HG03175 (cell line): ENCODE data around the gene CDH4.

Source experiments
- ATAC-seq: cut with Tn5 transposase; IDR thresholded peaks from one replicate; pipeline ENCODE4 v1.9.1; 2021; ENCODE audit warnings: mild to moderate bottlenecking, moderate library complexity; ENCODE audit not compliant: unreplicated experiment

The CDH4 gene

DNA sequence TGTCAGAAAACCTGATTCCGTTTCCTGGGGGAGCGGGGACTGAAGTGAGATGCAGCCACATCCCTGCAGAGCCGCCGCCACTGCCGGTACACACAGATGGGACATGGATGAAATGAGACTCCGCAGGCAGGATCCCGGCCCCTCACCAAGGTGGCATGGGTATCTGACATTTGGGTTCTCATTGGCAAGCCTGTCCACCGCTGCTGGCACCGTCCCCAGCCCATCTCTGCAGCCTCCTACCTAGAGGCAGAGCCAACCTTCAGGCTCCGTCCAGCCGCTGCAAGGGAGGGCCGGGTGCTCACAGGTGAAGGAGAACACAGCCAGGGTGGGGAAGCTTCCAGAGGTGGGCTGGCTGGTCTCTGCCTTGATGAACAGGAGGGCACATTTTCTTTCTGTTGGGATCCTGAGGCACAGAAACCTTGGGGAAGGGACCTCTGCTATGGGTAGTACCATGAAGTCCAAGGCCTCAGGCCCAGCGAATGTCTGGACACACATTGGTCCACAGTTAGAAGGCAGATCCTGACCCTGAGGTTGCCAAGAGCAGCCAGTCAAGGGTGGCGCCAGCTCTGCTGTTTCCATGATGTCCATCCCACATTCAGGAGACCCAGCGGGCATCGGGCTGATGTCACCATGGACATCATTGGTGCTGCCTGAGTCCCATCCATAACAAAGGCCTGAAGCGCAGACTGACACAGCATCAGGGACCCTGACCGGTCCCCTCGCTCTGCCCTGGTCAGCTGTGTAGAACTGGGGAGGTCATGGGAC is 636.2 kb downstream of the CDH4 start:
- ATAC-seq, result no peak

DNA sequence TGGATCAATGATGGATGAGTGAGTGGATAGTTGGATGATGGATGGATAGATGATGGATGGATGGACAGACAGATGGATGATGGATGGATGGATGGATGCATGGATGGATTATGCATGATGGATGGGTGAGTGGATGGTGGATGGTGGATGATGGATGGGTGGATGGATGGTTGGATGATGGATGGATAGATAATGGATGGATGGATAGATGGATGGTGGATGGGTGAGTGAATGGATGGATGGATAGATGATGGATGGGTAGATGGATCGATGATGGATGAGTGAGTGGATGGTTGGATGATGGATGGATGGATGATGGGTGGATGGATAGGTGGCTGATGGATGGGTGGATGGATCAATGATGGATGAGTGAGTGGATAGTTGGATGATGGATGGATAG is 637.6 kb downstream of the CDH4 start:
- ATAC-seq, result no peak

DNA sequence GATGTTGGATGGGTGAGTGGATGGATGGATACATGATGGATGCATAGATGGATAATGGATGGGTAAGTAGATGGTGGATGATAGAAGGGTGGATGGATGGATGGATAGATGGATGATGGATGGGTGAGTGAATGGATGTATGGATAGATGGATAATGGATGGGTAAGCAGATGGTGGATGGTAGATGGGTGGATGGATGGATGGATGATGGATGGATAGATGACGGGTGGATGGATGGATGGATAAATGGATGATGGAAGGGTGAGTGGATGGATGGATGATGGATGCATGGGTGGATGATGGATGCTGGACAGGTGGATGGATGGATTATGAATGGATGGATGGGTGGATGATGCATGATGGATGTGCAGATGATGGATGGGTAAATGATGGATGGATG is 638.1 kb downstream of the CDH4 start:
- ATAC-seq, result no peak

- no peak for ATAC-seq
These were observed 639.4 kb downstream of the CDH4 start for GRCh38 chr20:61891476-61891875.

GRCh38 chr20:61891916-61892649 is 640.0 kb downstream of the CDH4 start:
- no peak for ATAC-seq

DNA sequence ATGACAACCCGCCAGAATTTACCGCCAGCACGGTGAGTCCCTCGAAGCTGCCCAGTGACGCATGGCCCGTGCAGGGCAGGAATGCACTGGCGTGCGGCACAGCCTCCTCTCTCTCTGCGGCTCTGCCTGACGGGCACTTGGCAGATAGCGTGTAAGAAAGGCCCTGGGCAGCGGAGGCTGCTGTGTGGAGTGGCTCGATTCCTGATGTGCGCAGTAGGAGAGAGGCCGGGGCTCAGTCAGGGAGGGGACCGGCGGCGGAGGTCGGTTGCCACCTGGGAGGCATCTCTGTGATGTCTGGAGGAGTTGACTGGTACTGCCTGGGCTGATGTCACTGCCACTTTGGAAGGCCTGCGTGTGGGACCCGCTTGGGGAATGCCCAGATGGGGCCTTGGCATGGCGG is 643.0 kb downstream of the CDH4 start:
- no peak for ATAC-seq

DNA sequence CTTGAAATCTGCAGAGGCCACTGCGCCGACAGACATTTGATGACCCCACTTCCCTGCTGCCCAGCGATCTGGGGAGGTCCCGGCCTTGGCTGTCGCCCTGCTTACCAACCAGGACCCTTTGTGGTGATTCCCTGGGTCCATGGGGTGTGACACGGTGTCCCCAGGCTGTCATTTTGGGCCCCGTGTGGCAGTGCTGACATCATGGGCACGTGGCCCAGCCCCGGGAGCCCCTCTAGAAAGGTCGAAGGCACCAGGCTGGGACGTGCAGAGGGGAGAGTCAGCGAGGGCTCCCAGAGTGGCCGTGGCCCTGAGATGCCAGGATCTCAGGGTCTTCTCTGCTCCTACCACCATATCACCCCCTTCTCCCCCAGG is 643.6 kb downstream of the CDH4 start:
- ATAC-seq, result no peak

DNA sequence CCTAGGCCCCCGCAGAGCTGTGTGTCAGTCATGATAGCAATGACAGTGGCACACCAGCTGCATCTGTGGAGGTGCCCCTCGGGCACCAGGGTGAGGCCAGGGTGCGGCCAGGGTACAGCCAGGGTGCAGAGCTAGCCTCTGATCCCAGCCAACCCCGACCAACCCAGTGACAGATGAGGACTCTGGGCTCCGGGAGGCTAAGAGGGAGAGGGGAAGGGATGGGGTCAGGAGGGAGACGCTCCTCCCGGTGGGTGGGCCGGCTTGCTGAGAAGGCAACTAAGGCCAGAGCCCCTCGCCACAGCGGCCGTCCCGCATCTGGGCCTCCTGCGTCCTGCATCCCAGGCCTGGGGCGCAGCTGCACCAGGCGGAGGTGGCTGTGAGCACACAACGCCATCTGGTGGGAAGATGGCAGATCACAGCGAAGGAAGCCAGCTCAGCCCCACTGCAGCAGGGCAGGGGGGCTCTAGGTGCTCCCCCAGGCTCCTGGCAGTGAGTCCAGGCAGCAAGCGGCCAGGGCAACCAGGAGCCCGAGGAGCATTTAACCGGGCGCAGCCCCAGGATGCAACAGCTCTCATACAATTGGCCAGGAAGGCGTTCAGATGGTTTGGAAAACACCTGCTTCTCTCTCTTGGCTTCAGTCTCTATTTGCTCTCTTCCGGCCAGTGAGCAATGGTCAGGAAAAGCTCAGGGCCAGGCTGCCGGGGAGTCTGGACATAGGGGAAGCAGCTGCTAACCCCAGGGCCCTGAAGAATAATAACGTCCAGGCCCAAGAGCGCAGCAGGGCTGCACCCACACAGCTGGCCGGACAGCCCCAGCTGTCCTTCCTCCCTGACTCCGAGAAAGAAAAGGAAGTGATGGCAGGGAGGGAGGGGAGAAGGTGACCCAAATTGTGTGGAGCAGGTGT is 644.2 kb downstream of the CDH4 start:
- peak; percentile 56 for ATAC-seq

GRCh38 chr20:61897401-61898295 is 645.6 kb downstream of the CDH4 start:
- ATAC-seq, result no peak

- no peak for ATAC-seq
These were observed 646.3 kb downstream of the CDH4 start for GRCh38 chr20:61898405-61898804.

- ATAC-seq, result no peak
These were observed 648.2 kb downstream of the CDH4 start for GRCh38 chr20:61900011-61900944.

- ATAC-seq, result no peak
These were observed 648.9 kb downstream of the CDH4 start for GRCh38 chr20:61900945-61901293.

DNA sequence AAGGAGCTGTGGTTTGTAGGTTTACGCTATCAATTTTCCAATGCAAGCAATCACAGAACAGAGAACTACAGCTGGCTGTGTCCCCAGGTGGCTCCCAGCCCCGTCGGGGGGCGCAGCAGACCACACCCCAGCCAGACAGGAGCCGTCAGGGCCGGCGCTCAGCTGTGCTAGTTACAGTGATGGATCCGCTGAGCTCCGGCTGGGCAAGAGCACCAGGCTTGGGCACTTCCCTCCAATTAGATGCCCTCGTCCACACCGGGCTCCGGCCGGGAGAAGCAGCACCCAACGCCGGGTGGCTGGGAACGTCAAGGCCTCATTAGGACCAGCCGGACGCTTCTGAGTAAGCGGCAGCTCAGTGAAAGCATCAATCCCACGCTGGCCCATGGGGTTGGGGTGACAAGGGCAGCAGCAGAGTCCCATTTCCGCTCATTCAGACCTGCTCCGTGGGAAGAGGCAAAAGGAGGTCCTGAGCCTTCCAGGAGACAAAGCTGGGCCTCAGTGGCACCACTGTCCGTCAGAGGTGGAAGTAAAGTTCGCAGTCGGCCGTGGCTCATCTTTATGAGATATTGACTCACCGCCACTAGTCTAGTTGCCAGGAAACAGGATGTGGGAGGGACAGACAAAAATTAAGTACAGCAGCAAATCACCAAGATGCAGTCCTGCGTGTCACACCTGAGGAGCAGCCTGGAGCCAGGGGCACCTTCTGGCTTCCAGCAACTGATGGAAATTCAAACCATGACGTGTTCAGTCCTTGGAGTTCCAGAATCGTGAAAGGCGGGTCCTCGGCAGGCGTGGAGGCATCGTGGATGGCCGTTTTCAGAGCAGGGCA is 649.5 kb downstream of the CDH4 start:
- no peak for ATAC-seq

- no peak for ATAC-seq
These were observed 650.3 kb downstream of the CDH4 start for GRCh38 chr20:61902221-61902869.

- ATAC-seq, result no peak
These were observed 651.7 kb downstream of the CDH4 start for GRCh38 chr20:61903575-61904340.

DNA sequence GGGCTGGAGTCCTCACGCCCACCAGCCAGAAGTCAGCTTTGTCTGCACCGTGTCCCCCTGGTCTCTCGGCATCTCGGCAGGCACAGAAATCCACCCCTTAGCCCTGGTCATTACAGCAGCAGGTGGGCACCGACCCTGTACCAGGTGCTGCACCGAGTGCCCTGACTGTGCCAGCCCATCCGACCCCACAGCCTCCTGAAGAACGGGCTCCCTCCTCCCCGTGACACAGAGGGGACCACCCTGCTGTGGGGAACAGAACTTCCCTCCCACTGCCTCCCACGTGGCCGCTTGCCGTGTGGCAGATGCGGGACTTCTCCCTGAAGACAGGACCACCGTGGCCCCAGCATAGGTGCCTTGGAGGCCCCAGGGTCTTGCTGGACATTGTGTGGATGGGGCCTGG is 652.4 kb downstream of the CDH4 start:
- ATAC-seq, result no peak

- ATAC-seq, result no peak
These were observed 653.9 kb downstream of the CDH4 start for GRCh38 chr20:61905781-61906523.
